NCI-H345 treated with DMSO at 0.1 percent for 48 hours (cell line): ENCODE measurements around the gene TBC1D5.
"Not testable (repeated sequence)": the region's sequence is repeated elsewhere in the genome, so short reads cannot be mapped to it uniquely, and the experiment has no call there.

Experiments
- DNase-seq: peaks from one replicate; lab custom pipeline; 2025; ENCODE audit not compliant: unreplicated experiment; lab: John Stamatoyannopoulos, UW

Gene TBC1D5

DNA sequence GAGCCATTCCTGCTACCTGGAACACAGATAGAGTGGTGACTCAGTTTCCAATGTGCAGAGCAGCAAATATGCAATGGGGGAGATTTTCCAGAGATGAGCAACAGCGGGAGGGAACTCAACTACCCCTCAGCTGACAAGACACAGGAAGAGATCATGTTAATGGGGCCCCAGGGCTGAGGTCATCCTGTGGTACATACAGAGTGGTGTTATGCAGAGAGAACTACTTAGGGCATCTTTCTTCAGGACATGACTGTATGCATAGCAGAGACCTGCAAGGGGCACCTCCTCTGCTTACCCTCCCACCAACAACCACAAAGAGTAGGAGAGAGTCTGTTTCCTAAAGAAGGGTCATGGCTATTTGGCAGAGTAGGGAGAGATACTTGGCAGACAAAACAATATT lies 6.8 kb upstream of the TBC1D5 start:
- no peak for DNase-seq

DNA sequence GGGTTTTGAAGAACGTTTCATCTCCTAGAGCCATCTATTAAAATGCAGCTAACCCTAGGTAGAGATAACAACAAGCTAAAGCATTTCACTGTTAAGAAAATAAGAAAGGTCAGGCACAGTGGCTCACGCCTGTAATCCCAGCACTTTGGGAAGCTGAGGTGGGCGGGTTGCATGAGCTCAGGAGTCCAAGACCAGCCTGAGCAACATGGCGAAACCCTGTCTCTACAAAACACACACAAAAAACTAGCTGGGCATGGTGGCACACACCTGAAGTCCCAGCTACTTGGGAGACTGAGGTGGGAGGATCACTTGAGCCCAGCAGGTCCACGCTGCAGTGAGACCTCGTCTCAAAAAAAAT lies 5.4 kb upstream of the TBC1D5 start:
- no peak for DNase-seq

DNA sequence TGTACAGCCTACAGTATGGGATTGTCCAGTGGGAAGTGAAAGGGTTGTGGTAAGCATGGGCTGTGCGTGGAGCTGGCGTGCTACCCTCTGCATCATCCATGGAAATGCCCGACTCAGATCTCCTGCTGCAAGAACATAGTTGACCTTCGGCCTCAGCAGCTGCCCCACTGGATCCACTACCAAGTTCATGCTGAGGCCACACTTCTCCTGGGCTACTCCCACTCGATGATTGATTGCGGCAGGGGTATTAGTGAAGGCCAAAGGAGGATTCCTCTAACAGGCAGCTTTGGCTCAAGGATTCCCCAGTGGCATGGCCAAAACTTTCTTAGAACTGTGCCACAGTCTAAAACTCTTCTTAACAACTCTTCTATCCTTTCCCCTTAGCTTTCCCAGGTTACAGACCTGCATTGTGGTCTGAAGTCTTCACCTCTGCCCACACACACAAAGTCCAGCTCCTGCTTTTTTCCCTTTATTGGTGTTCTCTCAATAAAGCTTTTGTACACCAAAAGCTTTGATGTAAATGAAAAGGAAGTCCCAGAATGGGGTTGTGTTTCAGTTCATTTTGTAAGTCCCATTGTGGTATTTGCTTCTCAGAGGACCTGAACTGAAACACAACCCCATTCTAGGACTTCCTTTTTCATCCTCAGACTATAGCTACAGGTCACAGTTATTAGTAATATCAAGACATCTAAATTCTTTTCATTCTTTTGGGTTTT lies 4.9 kb upstream of the TBC1D5 start:
- DNase-seq: no peak

DNA sequence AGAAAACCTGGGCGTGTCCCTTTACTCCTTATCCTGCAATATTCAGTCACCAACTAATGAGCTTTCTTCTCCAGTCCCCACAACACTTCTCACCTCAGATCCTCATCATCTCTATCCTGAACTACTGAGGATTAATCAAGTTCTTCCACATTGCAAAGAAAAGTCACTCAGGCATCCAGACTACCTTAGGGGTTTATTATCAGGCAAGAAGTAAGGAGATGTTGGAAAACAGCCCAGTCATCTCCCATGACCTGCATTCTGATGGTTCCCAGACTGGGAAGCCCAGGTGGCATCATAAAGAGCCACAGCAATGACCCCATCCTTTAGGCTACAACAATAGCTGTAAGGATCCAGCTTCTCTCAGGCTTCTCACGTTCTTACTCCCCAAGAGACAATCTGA lies 3.5 kb upstream of the TBC1D5 start:
- no peak for DNase-seq

DNA sequence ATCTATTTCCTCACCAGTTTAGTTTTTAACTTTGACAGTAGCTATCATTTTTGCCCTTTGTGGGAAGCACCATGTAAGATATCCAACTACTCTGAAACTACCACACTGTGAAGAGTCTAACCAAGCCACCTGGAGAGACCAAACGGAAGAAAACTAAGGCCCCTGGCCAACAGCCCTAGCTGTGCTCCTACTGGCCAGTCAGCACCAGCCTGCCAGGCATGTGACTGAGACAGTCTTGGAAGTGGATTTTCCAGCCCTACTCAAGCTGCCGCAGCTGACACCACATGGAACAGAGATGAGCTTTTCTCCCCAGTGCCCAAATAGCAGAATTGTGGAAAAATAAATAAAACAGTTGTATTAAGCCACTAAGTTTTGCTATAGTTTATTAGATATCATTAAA lies 2.9 kb upstream of the TBC1D5 start:
- DNase-seq: no peak

DNA sequence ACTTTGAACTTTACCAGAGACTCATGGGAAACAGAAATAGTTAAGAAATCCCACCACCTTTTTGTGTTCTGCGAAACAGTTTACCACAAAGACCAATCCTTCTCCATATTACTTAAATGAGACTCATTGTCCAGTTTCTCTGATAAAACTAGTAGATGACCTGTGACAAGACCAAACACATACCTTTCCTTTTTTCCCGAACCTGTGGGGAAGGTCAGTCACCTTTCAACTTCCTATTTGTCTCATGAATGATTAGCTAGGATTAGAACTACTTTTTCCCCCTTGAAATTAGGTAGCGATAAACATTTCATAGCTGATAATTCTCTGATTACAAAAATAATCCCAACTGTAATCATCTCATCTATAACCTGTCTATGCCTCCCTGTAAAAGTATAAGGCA lies 2.3 kb upstream of the TBC1D5 start:
- no peak for DNase-seq

DNA sequence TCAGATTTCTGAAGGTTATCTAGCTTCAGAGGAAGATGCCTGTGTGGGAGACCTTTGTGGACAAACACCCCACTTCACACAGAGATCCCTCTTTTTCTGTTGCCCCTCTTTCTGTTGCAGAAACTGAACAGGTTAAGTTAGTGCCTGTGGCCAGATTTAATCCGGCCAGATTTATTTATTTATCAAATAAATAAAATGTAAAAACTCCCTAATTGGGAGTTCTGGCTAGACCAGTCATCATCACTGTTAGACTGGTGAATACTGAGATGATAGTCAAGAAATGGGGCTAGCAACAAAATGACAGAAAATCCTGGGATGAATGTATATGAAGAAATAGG lies 1.2 kb upstream of the TBC1D5 start:
- DNase-seq: no peak

DNA sequence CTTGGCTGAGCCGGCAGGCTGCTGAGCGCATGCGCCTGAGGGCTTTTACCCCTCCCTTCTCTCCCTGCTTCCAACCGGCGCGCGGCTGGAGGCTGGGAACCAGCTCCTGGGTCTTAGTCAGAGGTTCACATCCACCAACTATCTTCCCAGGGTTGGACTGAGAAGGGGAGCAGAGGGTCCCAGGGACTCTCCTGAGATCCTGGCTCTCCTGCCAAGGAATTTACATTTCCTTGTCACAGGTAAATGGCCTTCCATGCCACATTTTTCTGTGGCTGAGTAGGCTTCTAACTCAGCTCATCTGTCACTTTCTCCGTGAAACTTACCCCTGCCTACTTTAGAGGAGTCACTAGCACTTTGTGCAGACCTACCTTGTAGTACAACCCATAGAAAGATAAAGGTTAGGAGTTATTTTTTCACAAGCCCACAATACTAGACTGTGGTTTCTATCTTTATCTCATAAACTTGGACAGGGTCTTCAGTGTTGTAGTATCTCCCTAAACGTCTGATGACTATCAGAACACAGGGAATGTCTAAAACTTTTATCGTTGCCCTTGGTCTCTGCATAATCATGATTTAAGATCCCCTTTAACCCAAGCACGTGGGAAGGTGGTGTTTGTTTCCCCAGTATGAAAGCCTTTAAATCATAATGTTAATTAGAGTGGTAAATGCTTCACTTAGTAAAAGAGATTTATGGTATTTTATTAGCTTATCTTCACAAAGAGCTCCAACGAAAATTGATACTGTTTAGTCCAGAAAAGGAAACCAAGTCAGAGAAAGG lies 638 bp upstream of the TBC1D5 start:
- DNase-seq: no peak

DNA sequence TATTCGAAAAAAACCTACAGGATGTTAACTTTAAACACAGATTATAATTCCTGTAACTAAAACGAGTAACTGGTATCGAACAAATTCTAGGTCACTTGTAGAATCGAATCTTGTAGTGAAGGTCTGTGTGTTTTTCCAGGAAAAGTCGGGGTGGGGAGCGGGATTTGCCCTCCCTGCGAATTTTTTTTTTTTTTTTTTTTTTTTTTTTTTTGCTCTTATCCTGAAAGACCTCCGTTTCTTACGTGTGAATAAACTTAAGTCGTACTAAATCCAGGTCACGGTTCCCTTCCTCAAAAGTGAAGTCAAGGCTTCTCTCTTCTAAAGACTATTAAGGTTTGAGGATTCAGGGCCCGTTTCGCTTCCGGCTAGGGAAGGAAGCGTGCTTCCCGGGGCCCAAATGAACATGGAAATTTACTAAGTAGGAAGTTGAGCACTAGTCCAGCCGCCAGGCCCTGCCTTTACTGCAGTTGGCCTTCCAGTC lies 770 bp downstream of the TBC1D5 start:
- DNase-seq: no peak

DNA sequence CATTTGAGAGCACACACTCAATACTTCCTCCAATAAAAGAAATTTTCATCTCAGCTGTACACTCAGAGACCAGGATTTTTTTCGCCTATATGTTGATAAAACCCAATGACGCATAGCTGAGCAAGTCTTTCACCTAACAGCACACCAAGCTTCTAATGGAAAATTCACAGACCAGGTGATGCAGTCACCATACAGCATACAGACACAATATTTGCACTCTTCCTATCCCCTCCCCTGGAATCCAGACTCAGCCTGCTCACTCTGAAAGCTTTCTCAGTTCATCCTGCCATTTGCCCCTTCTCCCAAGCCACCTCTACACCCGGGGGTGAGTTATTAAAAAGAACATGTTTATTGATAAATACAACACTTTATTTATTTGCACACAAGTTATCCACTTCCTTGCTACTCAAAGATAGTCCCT lies 1.7 kb downstream of the TBC1D5 start:
- DNase-seq: no peak

DNA sequence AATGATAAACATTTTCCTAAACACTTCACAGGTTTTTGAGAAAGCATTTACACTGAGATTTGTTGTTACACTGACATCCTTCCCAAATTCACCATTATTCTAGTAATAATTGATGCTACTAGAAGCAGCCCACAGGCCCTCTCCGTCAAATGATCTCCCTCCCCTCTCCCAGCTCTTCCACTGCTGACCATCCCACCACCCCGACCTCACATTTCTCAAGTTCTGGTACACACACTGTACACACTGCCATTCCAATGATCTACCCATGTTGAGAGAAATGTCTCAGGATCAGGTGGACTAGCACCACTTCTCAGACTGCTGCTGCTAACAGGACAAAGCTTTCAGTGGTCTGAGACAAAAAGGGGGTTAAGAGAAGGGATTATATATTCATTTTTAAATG lies 3.5 kb downstream of the TBC1D5 start:
- DNase-seq: no peak

DNA sequence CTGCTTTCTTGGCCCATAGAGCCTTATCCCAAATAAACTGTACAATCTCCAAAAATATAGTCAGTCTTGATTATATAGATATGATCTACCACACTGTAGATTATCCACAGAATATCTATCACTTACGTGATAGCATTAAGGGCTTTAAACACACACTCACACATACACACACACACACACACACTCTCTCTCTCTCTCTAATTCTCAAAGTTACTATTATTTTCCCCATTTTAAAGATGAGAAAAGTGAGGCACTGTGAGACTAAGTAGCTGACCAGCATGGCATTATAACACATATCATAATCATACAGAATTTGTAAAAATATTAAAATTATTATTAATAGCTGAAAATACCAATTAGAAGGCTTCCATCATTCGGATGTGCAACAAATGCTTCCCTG lies 4.2 kb downstream of the TBC1D5 start:
- DNase-seq: no peak

DNA sequence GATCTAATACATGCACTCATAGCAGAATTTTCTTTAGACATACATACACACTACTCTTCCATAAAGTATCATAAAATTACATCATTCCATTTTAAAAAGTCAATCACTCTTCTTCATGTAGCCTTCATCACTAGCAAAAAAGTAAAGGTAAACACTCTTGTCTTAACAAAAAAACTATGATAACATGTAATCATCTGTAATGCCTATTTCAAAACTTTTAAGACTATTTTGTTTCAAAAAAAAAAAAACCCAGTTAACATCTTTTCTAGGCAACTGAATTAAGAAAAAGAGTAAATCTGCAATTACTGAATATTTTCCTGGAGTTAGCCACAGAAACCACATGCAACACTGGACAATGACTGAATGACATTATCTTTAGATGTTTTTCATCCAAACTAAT lies 4.8 kb downstream of the TBC1D5 start:
- DNase-seq: no peak

DNA sequence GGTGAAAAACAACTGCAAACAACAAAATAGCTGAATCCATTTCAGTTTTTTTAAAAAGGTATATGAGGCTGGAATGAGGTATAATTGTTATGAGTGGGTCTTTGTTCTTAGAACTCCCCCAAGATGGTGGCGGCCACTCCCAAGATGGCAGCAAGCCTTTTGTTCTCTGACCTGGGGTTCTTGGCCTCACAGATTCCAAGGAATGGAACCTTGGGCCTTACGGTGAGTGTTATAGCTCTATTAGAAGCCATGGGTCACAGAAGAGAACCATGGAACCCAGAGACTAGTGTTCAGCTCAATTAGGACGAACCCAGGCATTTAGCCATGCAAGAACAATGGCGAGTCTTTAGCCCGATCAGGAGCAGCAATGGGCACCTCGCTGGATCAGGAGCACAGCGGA lies 7.1 kb downstream of the TBC1D5 start:
- DNase-seq: not testable (repeated sequence)

DNA sequence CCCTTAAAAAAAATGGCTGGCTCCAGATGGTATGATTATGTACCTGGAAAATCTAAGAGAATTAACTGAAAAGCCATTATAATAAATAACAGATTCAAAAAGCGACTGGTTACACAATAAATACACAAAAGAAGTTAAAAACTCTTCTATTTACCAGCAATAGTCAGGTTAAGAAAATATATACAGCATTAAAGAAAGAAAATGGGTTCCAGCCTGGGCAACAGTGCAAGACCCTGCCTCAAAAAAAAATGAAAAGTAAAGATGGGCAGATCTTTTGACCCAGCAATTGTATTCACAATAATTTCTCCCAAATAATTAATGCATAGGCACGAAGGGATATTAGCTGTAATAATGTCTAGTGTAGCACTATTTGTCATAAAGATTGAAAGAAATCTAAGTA lies 8.7 kb downstream of the TBC1D5 start:
- DNase-seq: no peak

DNA sequence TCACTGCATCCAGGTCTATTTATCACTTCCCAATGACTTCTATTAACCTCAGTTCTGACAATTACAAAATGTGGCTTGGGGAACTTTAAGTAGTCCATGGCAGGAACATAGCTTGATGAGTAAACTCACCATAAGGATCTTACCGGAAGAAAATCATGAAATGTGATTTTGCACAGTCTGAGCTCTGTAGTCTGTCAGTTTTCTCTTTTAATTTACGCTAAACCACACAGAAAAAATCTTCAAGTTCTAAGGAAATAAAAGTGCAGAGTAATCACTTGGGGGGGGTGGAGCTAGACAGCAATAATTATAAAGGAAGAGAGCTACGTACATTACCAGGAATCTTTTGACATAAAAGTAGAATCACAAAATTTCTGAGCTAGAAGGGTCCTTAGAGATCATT lies 9.2 kb downstream of the TBC1D5 start:
- no peak for DNase-seq

DNA sequence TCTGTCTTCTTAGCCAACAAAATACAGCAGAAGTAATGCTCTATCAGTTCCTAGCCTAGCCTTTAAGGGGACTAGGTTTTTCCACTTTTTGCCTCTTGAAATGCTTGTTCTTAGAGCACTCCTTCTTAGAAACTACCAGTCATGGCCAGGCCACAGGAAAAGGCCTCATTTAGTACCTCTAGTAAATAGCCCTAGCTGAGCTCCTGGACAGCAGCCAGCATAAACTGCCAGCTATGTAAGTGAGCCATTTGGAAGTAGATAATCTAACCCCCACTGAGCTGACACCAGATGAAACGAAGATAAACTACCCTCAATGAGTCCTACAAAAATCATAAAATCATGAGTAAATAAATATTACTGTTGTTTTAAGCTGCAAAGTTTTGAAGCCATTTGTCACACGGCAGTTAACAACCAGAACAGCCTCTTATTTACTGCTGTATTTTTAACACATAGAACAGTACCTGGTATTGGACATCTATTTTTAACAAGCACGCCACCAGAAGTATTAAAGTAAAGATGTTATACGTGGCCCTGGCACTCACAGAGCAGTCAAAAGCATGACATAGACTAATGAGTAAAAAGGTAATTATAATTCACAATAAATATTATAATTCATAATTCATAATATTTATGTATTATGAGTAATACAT lies 12.0 kb downstream of the TBC1D5 start:
- peak; percentile 60 for DNase-seq

DNA sequence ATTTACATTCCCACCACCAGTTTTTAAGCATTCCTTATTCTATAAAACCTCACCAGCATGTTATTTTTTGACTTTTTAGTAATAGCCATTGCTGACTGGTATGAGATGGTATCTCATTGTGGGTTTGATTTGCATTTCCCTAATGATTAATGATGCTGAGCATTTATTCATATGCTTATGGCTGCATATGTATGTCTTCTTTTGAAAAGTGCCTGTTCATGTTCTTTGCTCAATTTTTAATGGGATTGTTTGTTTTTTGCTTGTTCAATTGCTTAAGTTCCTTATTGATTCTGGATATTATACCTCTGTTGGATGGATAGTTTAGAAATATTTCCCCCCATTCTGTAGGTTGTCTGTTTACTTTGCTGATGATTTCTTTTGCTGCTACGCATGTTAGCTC lies 16.1 kb downstream of the TBC1D5 start:
- DNase-seq: no peak

DNA sequence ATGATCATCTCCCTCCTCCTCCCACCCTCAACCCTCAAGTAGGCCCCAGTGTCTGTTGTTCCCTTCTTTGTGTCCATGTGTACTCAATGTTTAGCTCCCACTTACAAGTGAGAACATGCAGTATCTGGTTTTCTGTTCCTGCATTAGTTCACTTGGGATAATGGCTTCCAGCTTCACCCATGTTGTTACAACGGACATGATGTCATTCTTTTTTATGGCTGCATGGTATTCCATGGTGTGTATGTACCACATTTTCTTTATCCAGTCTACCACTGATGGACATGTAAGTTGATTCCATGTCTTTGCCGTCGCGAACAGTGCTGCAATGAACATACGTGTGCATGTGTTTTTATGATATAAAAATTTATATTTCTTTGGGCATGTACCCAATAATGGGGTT lies 16.6 kb downstream of the TBC1D5 start:
- DNase-seq: not testable (repeated sequence)

DNA sequence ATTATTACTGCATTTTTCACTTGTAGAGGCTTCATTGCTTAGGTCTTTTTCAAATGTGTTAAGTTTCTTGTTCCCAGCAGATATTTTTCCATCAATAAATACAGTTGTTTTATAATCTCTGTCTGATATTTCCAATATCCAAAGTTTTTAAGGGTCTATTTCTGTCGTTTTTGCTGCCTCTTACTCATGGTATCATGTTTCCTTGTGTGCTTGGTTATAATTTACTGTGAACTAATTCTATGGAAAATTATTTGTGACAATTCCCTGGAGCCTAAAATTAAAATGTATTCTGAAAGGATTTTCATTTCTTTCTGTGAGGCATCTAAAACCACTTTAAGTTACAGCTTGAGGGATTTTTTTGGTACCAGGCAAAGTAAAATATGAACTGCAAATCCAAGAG lies 17.5 kb downstream of the TBC1D5 start:
- DNase-seq: no peak

DNA sequence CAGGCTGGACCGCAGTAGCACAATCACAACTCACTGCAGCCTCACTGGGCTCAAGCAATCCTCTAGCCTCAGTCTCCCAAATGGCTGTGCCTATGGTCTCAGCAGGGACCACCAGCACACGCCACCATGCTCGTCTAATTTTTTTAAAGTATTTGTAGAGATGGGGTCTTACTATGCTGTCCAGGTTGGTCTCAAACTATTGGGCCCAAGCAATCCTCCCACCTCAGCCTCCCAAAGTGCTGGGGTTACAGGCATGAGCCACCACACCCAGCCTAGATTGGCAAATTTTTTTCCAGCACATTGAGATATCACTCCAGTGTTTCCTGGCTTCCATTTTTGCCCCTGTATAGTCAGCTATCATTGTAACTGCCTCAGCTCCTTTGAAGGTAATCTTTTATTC lies 18.3 kb downstream of the TBC1D5 start:
- no peak for DNase-seq

DNA sequence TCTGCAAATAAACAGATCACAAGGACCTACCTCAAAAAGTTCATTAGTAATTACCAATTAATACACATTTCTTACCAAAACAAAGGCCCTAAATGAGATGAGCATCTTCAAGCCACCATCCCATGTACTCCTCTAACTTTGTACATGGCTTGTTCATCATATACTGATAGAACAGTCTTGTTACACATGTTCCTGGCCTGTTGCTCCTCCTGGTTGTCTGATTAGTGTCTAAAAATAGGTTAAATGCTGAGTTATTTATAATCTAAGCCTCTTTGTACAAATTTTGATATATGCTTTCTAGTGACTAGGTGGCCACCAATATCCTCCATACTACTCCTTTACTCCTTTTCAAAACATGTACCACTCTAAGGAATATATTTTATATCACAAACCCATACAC lies 25.0 kb downstream of the TBC1D5 start:
- no peak for DNase-seq
